HepG2 (cell line): ENCODE results near the gene MLYCD. TPM values are rescaled to one million over a fixed set of nuclear protein-coding genes. Genes with fewer than 3 reads are reported as not detected.

Source experiments
- FOSL2 ChIP-seq: sonication (generic); formaldehyde crosslinking; IDR thresholded peaks from 2 replicates; pipeline ENCODE4 v1.4.0; 2020; ENCODE audit warnings: missing genetic modification reagents
- FOXK2 ChIP-seq: fragments of 450-650 bp; IDR thresholded peaks from 2 replicates; pipeline ENCODE4 v1.6.1; 2016
- HDAC2 ChIP-seq: sonication (generic); formaldehyde crosslinking; IDR thresholded peaks from 2 replicates; pipeline ENCODE4 v1.4.0; 2020; ENCODE audit warnings: missing genetic modification reagents
- HNF1A ChIP-seq, 2 experiments: sonication (generic) in 1 of 2; formaldehyde crosslinking in 1 of 2; IDR thresholded peaks; 2 replicates each; pipeline versions ENCODE4 v1.4.0 to v1.6.1; 2016 to 2020; ENCODE audit warnings: borderline replicate concordance in 1 of 2, low read depth in 1 of 2, mild to moderate bottlenecking in 1 of 2, missing genetic modification reagents in 1 of 2
- HNF4G ChIP-seq, 2 experiments: sonication (generic) in 1 of 2; formaldehyde crosslinking in 1 of 2; IDR thresholded peaks; 2 replicates each; pipeline versions ENCODE4 v1.4.0 to v1.6.1; 2011 to 2020; ENCODE audit warnings: borderline replicate concordance in 2 of 2, low read depth in 2 of 2, mild to moderate bottlenecking in 2 of 2, low read length in 1 of 2, missing genetic modification reagents in 1 of 2, moderate library complexity in 1 of 2
- MIER3 ChIP-seq: IDR thresholded peaks from 2 replicates; pipeline ENCODE4 v1.6.1; 2016; ENCODE audit warnings: missing compliant biosample characterization, borderline replicate concordance
- ONECUT2 ChIP-seq: sonication (generic); formaldehyde crosslinking; IDR thresholded peaks from 2 replicates; pipeline ENCODE4 v1.4.0; 2020; ENCODE audit warnings: missing genetic modification reagents
- PITX1 ChIP-seq: sonication (generic); formaldehyde crosslinking; IDR thresholded peaks from 2 replicates; pipeline ENCODE4 v1.5.1; 2020; ENCODE audit warnings: mild to moderate bottlenecking, missing genetic modification reagents
- TBL1XR1 ChIP-seq: fragments of 150-350 bp; IDR thresholded peaks from 2 replicates; pipeline ENCODE4 v1.6.1; 2014; ENCODE audit warnings: borderline replicate concordance, low read length; ENCODE audit not compliant: partially characterized antibody
- ZEB1 ChIP-seq: IDR thresholded peaks from 2 replicates; pipeline ENCODE4 v1.6.1; 2012; ENCODE audit warnings: mild to moderate bottlenecking, low read depth, inconsistent platforms; ENCODE audit not compliant: insufficient replicate concordance
- ZNF318 ChIP-seq: sonication (generic); formaldehyde crosslinking; IDR thresholded peaks from 2 replicates; pipeline ENCODE4 v1.4.0; 2020; ENCODE audit warnings: mild to moderate bottlenecking, missing genetic modification reagents
- ZNF350 ChIP-seq: sonication (generic); formaldehyde crosslinking; IDR thresholded peaks from 2 replicates; pipeline ENCODE4 v1.4.0; 2020; ENCODE audit warnings: mild to moderate bottlenecking, low read depth, missing genetic modification reagents, borderline replicate concordance
- ZNF614 ChIP-seq: IDR thresholded peaks from 2 replicates; pipeline ENCODE4 v1.6.1; 2018; ENCODE audit warnings: missing biosample characterization, missing genetic modification reagents, inconsistent platforms, borderline replicate concordance
- ZNF703 ChIP-seq: sonication (generic); formaldehyde crosslinking; IDR thresholded peaks from 2 replicates; pipeline ENCODE4 v1.5.1; 2020; ENCODE audit warnings: missing genetic modification reagents, mild to moderate bottlenecking, moderate library complexity, borderline replicate concordance
- ZNF713 ChIP-seq: sonication (generic); formaldehyde crosslinking; IDR thresholded peaks from 2 replicates; pipeline ENCODE4 v1.4.0; 2020; ENCODE audit warnings: mild to moderate bottlenecking, missing genetic modification reagents
- polyA plus RNA-seq, 8 experiments: library from polyadenylated mRNA; depleted of rRNA in 3 of 8; stranded (reverse) in 7 of 8; unstranded in 1 of 8; fragments of >200 nt; fragmentation: Illumina TruSeq in 4 of 8; extraction: Trizol in 4 of 8; gene quantifications; 2 replicates each; pipeline versions ENCODE4 v1.2.1 to v1.2.3, GENCODE V29; 2011 to 2016; ENCODE audit warnings: low read depth in 4 of 8, missing spikeins in 1 of 8, mixed read lengths in 1 of 8; ENCODE audit not compliant: insufficient read depth in 1 of 8
- total RNA-seq, 5 experiments: library from RNA; depleted of rRNA; stranded (reverse); fragments of >200 nt; fragmentation: Illumina TruSeq; extraction: Trizol; gene quantifications; 2 replicates each; pipeline ENCODE4 v1.2.3, GENCODE V29; 2016; ENCODE audit warnings: low read depth in 1 of 5

MLYCD gene
- total and polyA plus RNA-seq, 2 of the 13 experiments (the other 11 are each of a cell fraction or from before 2014, with no cell fraction given): 1.8 to 4.0 TPM

- TF ChIP-seq ONECUT2 (CRISPR knock-in tag): 0 out of 2 replicates have a peak, but pooled peaks have one; percentile 44
- TF ChIP-seq ZEB1: peak; percentile 83
- peak; percentile 80 for TF ChIP-seq HNF4G (IDR thresholded peaks at IDR 0.05; ENCODE audit: borderline replicate concordance, low read depth, low read length)
- peak; percentile 87; the same call in 1 of the 2 replicates for TF ChIP-seq HNF4G (CRISPR knock-in tag; IDR thresholded peaks at IDR 0.05; ENCODE audit: borderline replicate concordance, low read depth)
- TF ChIP-seq FOSL2 (CRISPR knock-in tag): peak; percentile 67
- TF ChIP-seq ZNF350 (CRISPR knock-in tag): peak; percentile 60; the same call in 1 of the 2 replicates
- TF ChIP-seq ZNF713 (CRISPR knock-in tag): no peak
- TF ChIP-seq HNF1A (IDR thresholded peaks at IDR 0.05; ENCODE audit: low read depth): no peak
- 0 out of 2 replicates have a peak, but pooled peaks have one; percentile 30 for TF ChIP-seq HNF1A (CRISPR knock-in tag; IDR thresholded peaks at IDR 0.05; ENCODE audit: borderline replicate concordance)
- peak; percentile 66 for TF ChIP-seq PITX1 (CRISPR knock-in tag)
- TF ChIP-seq FOXK2: peak; percentile 69; the same call in 1 of the 2 replicates
- TF ChIP-seq ZNF614 (CRISPR knock-in tag): 0 out of 2 replicates have a peak, but pooled peaks have one; percentile 47
- TF ChIP-seq MIER3 (CRISPR knock-in tag): peak; percentile 72; the same call in 1 of the 2 replicates
- no peak; the same call in 1 of the 2 replicates for TF ChIP-seq HDAC2 (CRISPR knock-in tag)
- TF ChIP-seq TBL1XR1: peak; percentile 80
- TF ChIP-seq ZNF703: no peak
- TF ChIP-seq ZNF318 (CRISPR knock-in tag): no peak; the same call in 1 of the 2 replicates
These were observed 50.2 kb downstream of the MLYCD start (continued) for GRCh38 chr16:83948914-83949723.
